GM23338 (cell line): Measurements from ENCODE around the gene QKI. TPM values are rescaled to one million over a fixed set of nuclear protein-coding genes. Genes with fewer than 3 reads are reported as not detected.

Experiments used
- ATAC-seq: fragments of 200-7000 bp; cut with Tn5 transposase; 3 replicates; pipeline ENCODE4 v1.9.1; 2020
- DNase-seq: peaks from one replicate; pipeline ENCODE4 v3.0.0-alpha.2; 2015; ENCODE audit warnings: low spot score
- H2AFZ ChIP-seq: fragments of 200-600 bp; sonication (generic); 2 replicates; pipeline ENCODE4 v1.8.0; 2016; ENCODE audit warnings: antibody characterized with exemption, mild to moderate bottlenecking, moderate library complexity
- H3F3A ChIP-seq: fragments of 200-600 bp; sonication (generic); replicated peaks from 2 replicates; pipeline ENCODE4 v1.8.0; 2017; ENCODE audit warnings: antibody characterized with exemption, mixed run types, low read depth
- H3K27ac ChIP-seq: fragments of 200-600 bp; sonication (generic); 2 replicates; pipeline ENCODE4 v1.6.1; 2016; ENCODE audit warnings: low read depth
- H3K27me3 ChIP-seq: fragments of 200-600 bp; sonication (generic); 2 replicates; pipeline ENCODE4 v1.8.0; 2016; ENCODE audit warnings: mild to moderate bottlenecking, mixed run types, moderate library complexity; ENCODE audit not compliant: insufficient read depth
- H3K36me3 ChIP-seq: fragments of 200-600 bp; sonication (generic); 2 replicates; pipeline ENCODE4 v1.8.0; 2016; ENCODE audit warnings: mild to moderate bottlenecking; ENCODE audit not compliant: insufficient read depth
- H3K4me1 ChIP-seq: fragments of 200-600 bp; sonication (generic); 2 replicates; pipeline ENCODE4 v1.8.0; 2016; ENCODE audit warnings: mild to moderate bottlenecking, moderate library complexity; ENCODE audit not compliant: insufficient read depth
- H3K4me2 ChIP-seq: fragments of 200-600 bp; sonication (generic); 2 replicates; pipeline ENCODE4 v1.7.1; 2017; ENCODE audit warnings: mixed run types
- H3K4me3 ChIP-seq: fragments of 200-600 bp; sonication (generic); 2 replicates; pipeline ENCODE4 v1.6.1; 2016; ENCODE audit warnings: mixed run types
- H3K79me2 ChIP-seq: fragments of 200-600 bp; sonication (generic); replicated peaks from 2 replicates; pipeline ENCODE4 v1.8.0; 2017; ENCODE audit warnings: mild to moderate bottlenecking; ENCODE audit not compliant: insufficient read depth
- H3K9me2 ChIP-seq: fragments of 200-600 bp; sonication (generic); 2 replicates; pipeline ENCODE4 v1.8.0; 2017; ENCODE audit not compliant: insufficient read depth
- H4K20me1 ChIP-seq: fragments of 200-600 bp; sonication (generic); replicated peaks from 2 replicates; pipeline ENCODE4 v1.8.0; 2017; ENCODE audit warnings: mild to moderate bottlenecking; ENCODE audit not compliant: insufficient read depth
- H3K27ac Mint-ChIP-seq: 2 replicates; pipeline ENCODE4 v1.8.0; 2020; ENCODE audit warnings: inconsistent platforms, mild to moderate bottlenecking, moderate library complexity, mixed read lengths
- H3K27me3 Mint-ChIP-seq: 3 replicates; pipeline ENCODE4 v1.8.0; 2022; ENCODE audit warnings: low read depth, mild to moderate bottlenecking, moderate library complexity, mixed read lengths, inconsistent platforms; ENCODE audit not compliant: insufficient read depth, poor library complexity
- H3K36me3 Mint-ChIP-seq: 3 replicates; pipeline ENCODE4 v1.8.0; 2021; ENCODE audit warnings: low read depth, mild to moderate bottlenecking, inconsistent platforms, moderate library complexity, mixed read lengths
- H3K4me1 Mint-ChIP-seq: 3 replicates; pipeline ENCODE4 v1.8.0; 2020; ENCODE audit warnings: mild to moderate bottlenecking, inconsistent platforms, mixed read lengths
- H3K4me3 Mint-ChIP-seq: 3 replicates; pipeline ENCODE4 v1.8.0; 2021; ENCODE audit warnings: moderate library complexity, mild to moderate bottlenecking, inconsistent platforms, mixed read lengths
- H3K9me3 Mint-ChIP-seq: 3 replicates; pipeline ENCODE4 v1.8.0; 2020; ENCODE audit warnings: moderate library complexity, mild to moderate bottlenecking, inconsistent platforms, mixed read lengths
- CTCF ChIP-seq, 2 experiments: fragments of 200-600 bp in 1 of 2; sonication (generic) in 1 of 2; conservative IDR thresholded peaks; 2 replicates each; pipeline versions ENCODE4 v1.5.1 to v1.6.1; 2016 to 2017; ENCODE audit warnings: antibody characterized with exemption in 2 of 2, low read depth in 2 of 2, mild to moderate bottlenecking in 2 of 2, moderate library complexity in 1 of 2
- POLR2AphosphoS5 ChIP-seq: IDR thresholded peaks from 2 replicates; pipeline ENCODE4 v1.6.1; 2016; ENCODE audit warnings: antibody characterized with exemption, low read depth
- REST ChIP-seq: IDR thresholded peaks from one replicate; pipeline ENCODE4 v1.6.1; 2018; ENCODE audit warnings: antibody characterized with exemption; ENCODE audit not compliant: unreplicated experiment
- ZNF114 ChIP-seq: fragments of 250-450 bp; sonication (Bioruptor Pico); IDR thresholded peaks from 2 replicates; pipeline ENCODE4 v1.5.0; 2020; ENCODE audit warnings: mild to moderate bottlenecking, moderate library complexity
- ZNF331 ChIP-seq: fragments of 250-450 bp; sonication (Bioruptor Pico); IDR thresholded peaks from 2 replicates; pipeline ENCODE4 v1.5.0; 2020; ENCODE audit warnings: low read depth, mild to moderate bottlenecking, moderate library complexity
- ZNF462 ChIP-seq: fragments of 250-450 bp; sonication (Bioruptor Pico); IDR thresholded peaks from 2 replicates; pipeline ENCODE4 v1.5.0; 2020; ENCODE audit warnings: mild to moderate bottlenecking, moderate library complexity
- polyA plus RNA-seq: library from polyadenylated mRNA; unstranded; fragments of >200 nt; fragmentation: Nextera tagmentation; extraction: Ambion mirVana; gene quantifications from 2 replicates; pipeline ENCODE4 v1.2.1, GENCODE V29; 2016
- total RNA-seq: library from RNA; depleted of rRNA; stranded (reverse); fragments of >200 nt; shearing (Covaris generic); gene quantifications from 2 replicates; pipeline ENCODE4 v1.2.3, GENCODE V29; 2014

The QKI gene
- total and polyA plus RNA-seq, 2 experiments from 2014 or later = 60.8 to 159 TPM

- no peak for TF ChIP-seq CTCF (conservative IDR thresholded peaks at IDR 0.05; ENCODE audit: low read depth in 2 of 2)
- TF ChIP-seq ZNF462 (CRISPR knock-in tag) = no peak
Measured at GRCh38 chr6:163446549-163446948, 32.0 kb downstream of the QKI start (continued).

GRCh38 chr6:163449076-163449475 is 34.6 kb downstream of the QKI start:
- Histone ChIP-seq H3K27me3 (no peaks in the 10 kb centered on the region), H3K27ac (no peak overlapping the region), H3K4me3 (no peak overlapping the region), H2AFZ (no peak overlapping the region), H3K36me3 (no peaks in the 10 kb centered on the region), H3K4me1 (peaks cover 10% of the 10 kb centered on the region), H3F3A (no peaks in the 10 kb centered on the region), H3K4me2 (no peak overlapping the region), H4K20me1 (peaks cover 33% of the 10 kb centered on the region), H3K79me2 (peaks cover 100% of the 10 kb centered on the region), H3K9me2 (no peaks in the 10 kb centered on the region)
- Mint-ChIP-seq H3K36me3 (0 out of 3 replicates have a peak, but pooled peaks cover 3% of the 10 kb centered on the region), H3K27ac (no peak overlapping the region), H3K27me3 (peaks cover 2% of the 10 kb centered on the region), H3K4me1 (peaks cover 30% of the 10 kb centered on the region), H3K4me3 (no peak overlapping the region), H3K9me3 (no peaks in the 10 kb centered on the region)
- ATAC-seq (no peak), DNase-seq (no peak)
- TF ChIP-seq ZNF114 (CRISPR knock-in tag) (no peak), POLR2AphosphoS5 (no peak), REST (no peak), ZNF331 (CRISPR knock-in tag) (no peak), CTCF (conservative IDR thresholded peaks at IDR 0.05; ENCODE audit: low read depth in 2 of 2) (no peak)
